Natural killer cell (primary cell): ENCODE measurements around the gene GTF3A. TPM values are rescaled to one million over a fixed set of nuclear protein-coding genes. Genes with fewer than 3 reads are reported as not detected.

Source experiments
- ATAC-seq, 3 donors: fragments of 150-1000 bp in 2 of 3; fragments of 200-7000 bp in 1 of 3; cut with Tn5 transposase; 1 replicate in 1 of 3; 2 replicates in 2 of 3; pipeline ENCODE4 v1.10.0; 2021; ENCODE audit warnings: mild to moderate bottlenecking in 2 of 3, moderate library complexity in 2 of 3
- DNase-seq, 2 donors: peaks; one replicate each; pipeline versions ENCODE4 v3.0.0 to v3.0.0-alpha.2; 2013 to 2021; ENCODE audit warnings: mixed read lengths in 1 of 2
- H3K27ac ChIP-seq: one replicate; pipeline ENCODE4 v1.5.1; 2013; ENCODE audit warnings: mild to moderate bottlenecking, low read length
- H3K27me3 ChIP-seq: one replicate; pipeline ENCODE4 v1.6.1; 2013; ENCODE audit warnings: low read length; ENCODE audit not compliant: control insufficient read depth, insufficient read depth
- H3K36me3 ChIP-seq: one replicate; pipeline ENCODE4 v1.6.1; 2013; ENCODE audit warnings: low read length; ENCODE audit not compliant: control insufficient read depth, insufficient read depth
- H3K4me1 ChIP-seq: one replicate; pipeline ENCODE4 v1.6.1; 2013; ENCODE audit warnings: low read length; ENCODE audit not compliant: control insufficient read depth, insufficient read depth
- H3K4me3 ChIP-seq: one replicate; pipeline ENCODE4 v1.5.1; 2013; ENCODE audit warnings: low read length
- H3K9me3 ChIP-seq: one replicate; pipeline ENCODE4 v1.6.1; 2013; ENCODE audit warnings: low read length; ENCODE audit not compliant: control insufficient read depth, insufficient read depth
- H3K27ac Mint-ChIP-seq, 2 donors: one replicate each; pipeline ENCODE4 v1.8.0; 2022; ENCODE audit warnings: mild to moderate bottlenecking in 2 of 2, mixed read lengths in 2 of 2, moderate library complexity in 1 of 2
- H3K27me3 Mint-ChIP-seq, 2 donors: one replicate each; pipeline ENCODE4 v1.8.0; 2022; ENCODE audit warnings: low read depth in 2 of 2, mixed read lengths in 2 of 2
- H3K36me3 Mint-ChIP-seq: one replicate; pipeline ENCODE4 v1.8.0; 2022; ENCODE audit warnings: mixed read lengths
- H3K4me1 Mint-ChIP-seq, 2 donors: one replicate each; pipeline ENCODE4 v1.8.0; 2022; ENCODE audit warnings: mixed read lengths in 2 of 2
- H3K4me3 Mint-ChIP-seq: one replicate; pipeline ENCODE4 v1.8.0; 2022; ENCODE audit warnings: mild to moderate bottlenecking, moderate library complexity, mixed read lengths
- H3K9me3 Mint-ChIP-seq, 2 donors: one replicate each; pipeline ENCODE4 v1.8.0; 2022; ENCODE audit warnings: mixed read lengths in 2 of 2
- CTCF ChIP-seq: fragments of 200-600 bp; IDR thresholded peaks from one replicate; pipeline ENCODE4 v1.8.0; 2022; ENCODE audit warnings: antibody characterized with exemption
- WGBS: methylation state at CpG from one replicate; pipeline ENCODE4 v1.1.7; 2013; ENCODE audit warnings: missing lambda C conversion rate; ENCODE audit not compliant: insufficient coverage; 5-methylcytosine and 5-hydroxymethylcytosine counted together
- intact Hi-C: fragments of 100-400 bp; cut with micrococcal nuclease; formaldehyde crosslinking; loops from one replicate; pipeline ENCODE4 v1.14.2; 2022
- total RNA-seq, 4 donors: library from RNA; stranded (reverse); fragments of 120-200 nt in 1 of 4; gene quantifications; one replicate each; pipeline versions ENCODE4 v1.2.3 to v1.2.4, GENCODE V29; 2013 to 2022

GTF3A gene
- total RNA-seq, 3 donors from 2014 or later (not counting 1 experiment from before 2014, with no cell fraction given) = 129 to 132 (median 130) TPM

GRCh38 chr13:27383104-27383921 is 41.1 kb upstream of the GTF3A start:
- 95% methylated on average over 21 of the region's 22 CpGs for WGBS

GRCh38 chr13:27384285-27384684 is 40.1 kb upstream of the GTF3A start:
- no peak for DNase-seq
- Mint-ChIP-seq H3K27me3 (peaks cover 13 to 20% of the 10 kb centered on the region in 2 donors), H3K27ac (no peak overlapping the region)

More at GRCh38 chr13:27383104-27383921, 41.1 kb upstream of the GTF3A start:
- Histone ChIP-seq H3K27me3 (no peaks in the 10 kb centered on the region), H3K27ac (no peak overlapping the region), H3K4me3 (no peak overlapping the region), H3K36me3 (no peaks in the 10 kb centered on the region), H3K9me3 (no peaks in the 10 kb centered on the region), H3K4me1 (no peaks in the 10 kb centered on the region)
- ATAC-seq = no peak
- TF ChIP-seq CTCF = no peak
- no peak overlapping the region for H3K27ac Mint-ChIP-seq
- no peaks in the 10 kb centered on the region for H3K36me3 Mint-ChIP-seq
- no peak overlapping the region for H3K4me3 Mint-ChIP-seq
- no peaks in the 10 kb centered on the region for H3K4me1 Mint-ChIP-seq
- peaks cover 13 to 20% of the 10 kb centered on the region in 2 donors for H3K27me3 Mint-ChIP-seq
- no peak for DNase-seq
- no peaks in the 10 kb centered on the region for H3K9me3 Mint-ChIP-seq
- intact Hi-C loops = no loop called here

GRCh38 chr13:27388241-27388640 is 36.2 kb upstream of the GTF3A start:
- no peak overlapping the region for H3K27ac Mint-ChIP-seq
- 63% methylated on average over 1 of the region's 2 CpGs for WGBS
- ATAC-seq (no peak), DNase-seq (no peak)
- no peaks in the 10 kb centered on the region for H3K36me3 Mint-ChIP-seq
- H3K36me3 ChIP-seq = no peaks in the 10 kb centered on the region
- no peaks in the 10 kb centered on the region for H3K9me3 Mint-ChIP-seq
- no peak overlapping the region for H3K4me3 ChIP-seq
- no peaks in the 10 kb centered on the region for H3K27me3 ChIP-seq
- H3K4me3 Mint-ChIP-seq = no peak overlapping the region
- peaks cover 9 to 17% of the 10 kb centered on the region in 2 donors for H3K27me3 Mint-ChIP-seq
- TF ChIP-seq CTCF = no peak
- intact Hi-C loops = no loop called here
- no peak overlapping the region for H3K27ac ChIP-seq
- no peaks in the 10 kb centered on the region for H3K4me1 Mint-ChIP-seq
- no peaks in the 10 kb centered on the region for H3K4me1 ChIP-seq
- no peaks in the 10 kb centered on the region for H3K9me3 ChIP-seq

More at GRCh38 chr13:27384285-27384684, 40.1 kb upstream of the GTF3A start:
- no peaks in the 10 kb centered on the region for H3K27me3 ChIP-seq
- no peaks in the 10 kb centered on the region for H3K4me1 ChIP-seq
- intact Hi-C loops = no loop called here
- H3K27ac ChIP-seq = no peak overlapping the region
- TF ChIP-seq CTCF = no peak
- Mint-ChIP-seq H3K36me3 (no peaks in the 10 kb centered on the region), H3K9me3 (no peaks in the 10 kb centered on the region), H3K4me3 (no peak overlapping the region), H3K4me1 (no peaks in the 10 kb centered on the region)
- no peak for ATAC-seq
- H3K36me3 ChIP-seq = no peaks in the 10 kb centered on the region
- no peak overlapping the region for H3K4me3 ChIP-seq
- H3K9me3 ChIP-seq = no peaks in the 10 kb centered on the region
- 97% methylated on average over 3 of the region's 4 CpGs for WGBS

GRCh38 chr13:27389891-27390290 is 34.5 kb upstream of the GTF3A start:
- Mint-ChIP-seq H3K9me3 (no peaks in the 10 kb centered on the region), H3K27ac (no peak overlapping the region), H3K4me3 (no peak overlapping the region), H3K27me3 (peaks cover 9 to 12% of the 10 kb centered on the region in 2 donors), H3K4me1 (no peaks in the 10 kb centered on the region), H3K36me3 (no peaks in the 10 kb centered on the region)
- Histone ChIP-seq H3K27me3 (no peaks in the 10 kb centered on the region), H3K9me3 (no peaks in the 10 kb centered on the region), H3K27ac (no peak overlapping the region), H3K4me3 (no peak overlapping the region), H3K36me3 (no peaks in the 10 kb centered on the region), H3K4me1 (no peaks in the 10 kb centered on the region)
- 94% methylated on average over 7 of the region's 7 CpGs for WGBS
- intact Hi-C loops = no loop called here
- ATAC-seq (no peak), DNase-seq (no peak)
- no peak for TF ChIP-seq CTCF
